Stomach smooth muscle (tissue), 2 donors: Measurements from ENCODE around the gene BMP3.

Experiments used
- H3K27ac ChIP-seq: one replicate; pipeline ENCODE4 v1.7.0; 2013; ENCODE audit warnings: mild to moderate bottlenecking, low read length, inconsistent platforms
- H3K27me3 ChIP-seq, 2 donors: one replicate each; pipeline ENCODE4 v1.7.0; 2013; ENCODE audit warnings: low read length in 2 of 2; ENCODE audit not compliant: insufficient read depth in 2 of 2, control insufficient read depth in 1 of 2
- H3K36me3 ChIP-seq, 2 donors: one replicate each; pipeline ENCODE4 v1.7.0; 2013; ENCODE audit warnings: low read length in 2 of 2; ENCODE audit not compliant: control insufficient read depth in 2 of 2, insufficient read depth in 2 of 2
- H3K4me1 ChIP-seq: one replicate; pipeline ENCODE4 v1.7.0; 2013; ENCODE audit warnings: low read length; ENCODE audit not compliant: control insufficient read depth, insufficient read depth
- H3K4me3 ChIP-seq, 2 donors: one replicate each; pipeline ENCODE4 v1.7.0; 2013; ENCODE audit warnings: low read length in 2 of 2
- H3K9ac ChIP-seq, 2 donors: one replicate each; pipeline ENCODE4 v1.7.0; 2013; ENCODE audit warnings: low read length in 2 of 2, mild to moderate bottlenecking in 1 of 2
- H3K9me3 ChIP-seq, 2 donors: one replicate each; pipeline ENCODE4 v1.7.0; 2013; ENCODE audit warnings: low read length in 2 of 2; ENCODE audit not compliant: control insufficient read depth in 2 of 2
- donor health status: healthy.
- donor health status: Pancreatic carcinoma.

Gene BMP3

DNA sequence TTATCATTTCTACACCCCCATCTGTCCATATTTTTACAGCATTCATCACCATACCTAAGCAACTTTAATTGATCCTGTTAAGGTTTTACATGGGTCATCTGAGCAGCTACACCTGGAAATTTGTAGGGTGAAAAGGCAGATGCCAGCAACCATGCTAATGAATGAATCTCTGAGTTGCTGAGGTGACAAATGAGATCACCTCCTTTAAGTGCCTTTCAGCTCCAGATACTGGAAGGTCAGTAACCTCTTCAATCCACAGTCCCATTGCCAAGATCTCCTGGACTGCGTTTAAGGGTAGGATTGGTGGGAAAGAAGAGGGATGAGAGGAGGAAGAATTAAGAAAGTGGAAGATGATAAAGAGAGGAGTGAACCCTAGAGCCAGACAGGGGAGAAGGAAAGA is 8.5 kb upstream of the BMP3 start:
- H3K9ac ChIP-seq, result no peak overlapping the region
- H3K27me3 ChIP-seq, result no peaks in the 10 kb centered on the region
- peaks cover 5% of the 10 kb centered on the region for H3K4me1 ChIP-seq
- H3K9me3 ChIP-seq, result no peaks in the 10 kb centered on the region
- H3K4me3 ChIP-seq, result peak overlapping the region in 1 of 2 donors; percentile 40
- no peaks in the 10 kb centered on the region for H3K36me3 ChIP-seq
- H3K27ac ChIP-seq, result no peak overlapping the region

DNA sequence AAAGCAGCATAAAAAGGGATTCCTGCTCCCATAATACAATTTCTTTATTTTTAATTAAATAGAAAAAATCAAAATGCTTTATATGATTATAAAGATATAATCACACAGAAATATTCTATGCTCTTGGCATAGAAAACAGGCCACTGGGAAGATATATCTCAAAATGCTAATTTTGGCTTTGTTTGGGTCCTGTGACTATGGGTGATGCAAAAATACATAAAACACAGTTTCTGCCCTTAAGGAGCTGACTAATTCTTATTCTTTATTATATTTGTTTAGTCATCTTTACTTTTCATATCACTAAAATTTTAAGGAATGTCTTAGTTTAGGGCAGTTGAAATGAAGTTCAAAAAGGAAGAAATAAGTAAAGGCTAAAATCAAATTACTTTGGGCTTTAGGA is 7.0 kb upstream of the BMP3 start:
- H3K4me3 ChIP-seq, result no peak overlapping the region
- no peaks in the 10 kb centered on the region for H3K27me3 ChIP-seq
- H3K9ac ChIP-seq, result no peak overlapping the region
- no peak overlapping the region for H3K27ac ChIP-seq
- H3K9me3 ChIP-seq, result no peaks in the 10 kb centered on the region
- peaks cover 5% of the 10 kb centered on the region for H3K4me1 ChIP-seq
- no peaks in the 10 kb centered on the region for H3K36me3 ChIP-seq

- Histone ChIP-seq H3K9me3 (no peaks in the 10 kb centered on the region), H3K9ac (peak overlapping the region; percentile 74 to 85), H3K36me3 (no peaks in the 10 kb centered on the region), H3K27ac (peak overlapping the region; percentile 87), H3K4me3 (peak overlapping the region; percentile 83 to 89), H3K4me1 (peaks cover 20% of the 10 kb centered on the region), H3K27me3 (no peaks in the 10 kb centered on the region)
Measured at GRCh38 chr4:81030981-81031791, 678 bp downstream of the BMP3 start.

DNA sequence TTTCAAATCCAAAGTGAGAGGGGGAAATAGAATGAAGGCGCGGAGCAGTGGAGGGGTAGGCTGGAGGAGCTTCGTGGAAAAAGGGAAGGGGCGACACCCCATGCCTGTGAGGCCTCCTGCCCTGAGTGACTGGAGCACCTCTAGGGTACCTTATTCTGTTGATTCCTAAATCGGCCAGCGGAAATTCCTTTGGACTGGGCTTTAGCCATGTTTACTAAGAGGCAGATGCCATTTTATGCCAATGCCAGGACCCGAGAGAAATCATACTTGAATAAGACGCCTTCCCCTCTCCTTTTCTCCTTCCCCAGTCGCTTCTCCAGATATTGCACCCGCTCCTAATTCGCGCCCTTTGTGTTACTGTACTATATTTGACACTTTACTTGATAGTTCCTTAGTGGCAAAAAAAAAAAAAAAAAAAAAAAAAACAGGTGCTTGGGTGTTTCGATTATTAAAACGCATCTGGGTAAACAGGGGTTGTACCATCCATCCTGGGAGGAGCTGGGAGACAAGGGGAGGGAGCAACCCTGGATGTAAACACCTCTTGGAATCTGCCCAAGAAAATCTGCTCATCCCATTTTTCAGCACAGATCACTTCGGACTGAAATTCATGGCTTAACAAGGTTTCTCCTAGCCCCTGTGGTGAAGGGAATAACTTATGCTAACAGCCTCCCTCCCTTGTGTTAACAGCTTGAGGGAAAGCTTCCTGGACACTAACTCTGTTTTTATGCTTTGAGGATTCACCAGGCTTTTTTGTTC is 1.5 kb downstream of the BMP3 start:
- no peaks in the 10 kb centered on the region for H3K9me3 ChIP-seq
- no peaks in the 10 kb centered on the region for H3K36me3 ChIP-seq
- peak overlapping the region; percentile 87 for H3K27ac ChIP-seq
- H3K27me3 ChIP-seq, result no peaks in the 10 kb centered on the region
- H3K4me3 ChIP-seq, result peak overlapping the region; percentile 83 to 89
- peak overlapping the region; percentile 74 to 85 for H3K9ac ChIP-seq
- H3K4me1 ChIP-seq, result peaks cover 20% of the 10 kb centered on the region

DNA sequence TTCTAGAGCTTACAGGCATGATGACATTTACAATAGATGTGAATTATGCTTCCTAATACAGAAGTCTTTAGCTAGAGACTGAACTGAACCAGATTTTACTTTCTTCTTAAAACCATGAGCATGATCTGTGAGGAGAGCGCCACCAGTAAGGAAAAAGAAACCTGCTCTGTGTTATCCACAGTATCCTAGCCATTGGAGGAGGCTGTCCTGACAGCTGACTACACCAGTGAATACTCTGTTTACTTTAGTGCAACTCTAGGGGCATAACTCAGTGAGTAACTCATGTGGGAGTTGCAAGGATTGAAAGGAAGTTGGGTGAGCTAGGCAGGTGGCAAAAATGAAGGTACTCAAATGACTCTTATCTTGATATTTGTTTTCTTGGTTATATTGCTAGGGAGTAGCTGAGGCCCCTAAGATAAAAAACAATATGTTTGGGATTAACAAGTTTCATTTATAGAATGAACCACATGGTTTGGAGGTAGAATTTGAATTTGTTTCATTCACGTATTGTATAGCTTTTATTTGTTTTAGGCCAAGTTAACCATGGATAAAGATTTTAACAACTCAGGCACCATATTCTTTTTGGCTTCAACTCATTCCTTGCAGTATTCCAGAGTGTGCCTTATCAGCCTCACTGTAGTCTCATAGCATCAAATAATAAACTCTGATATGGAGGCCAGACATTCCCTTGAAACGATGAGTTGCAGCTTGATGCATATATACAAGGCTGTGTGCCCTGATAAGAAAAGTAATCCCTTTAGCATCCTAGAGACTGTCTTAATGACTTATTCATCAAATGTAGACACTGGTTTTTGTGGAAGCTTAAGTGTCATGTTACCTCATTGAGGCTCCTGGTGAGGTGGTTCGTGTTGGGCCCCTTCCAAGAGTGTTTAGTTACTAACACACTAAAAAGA is 2.5 kb downstream of the BMP3 start:
- H3K9ac ChIP-seq, result peak overlapping the region; percentile 74 to 85
- no peaks in the 10 kb centered on the region for H3K9me3 ChIP-seq
- H3K36me3 ChIP-seq, result no peaks in the 10 kb centered on the region
- H3K27ac ChIP-seq, result peak overlapping the region; percentile 87
- no peaks in the 10 kb centered on the region for H3K27me3 ChIP-seq
- peaks cover 20% of the 10 kb centered on the region for H3K4me1 ChIP-seq
- H3K4me3 ChIP-seq, result peak overlapping the region; percentile 83 to 89

DNA sequence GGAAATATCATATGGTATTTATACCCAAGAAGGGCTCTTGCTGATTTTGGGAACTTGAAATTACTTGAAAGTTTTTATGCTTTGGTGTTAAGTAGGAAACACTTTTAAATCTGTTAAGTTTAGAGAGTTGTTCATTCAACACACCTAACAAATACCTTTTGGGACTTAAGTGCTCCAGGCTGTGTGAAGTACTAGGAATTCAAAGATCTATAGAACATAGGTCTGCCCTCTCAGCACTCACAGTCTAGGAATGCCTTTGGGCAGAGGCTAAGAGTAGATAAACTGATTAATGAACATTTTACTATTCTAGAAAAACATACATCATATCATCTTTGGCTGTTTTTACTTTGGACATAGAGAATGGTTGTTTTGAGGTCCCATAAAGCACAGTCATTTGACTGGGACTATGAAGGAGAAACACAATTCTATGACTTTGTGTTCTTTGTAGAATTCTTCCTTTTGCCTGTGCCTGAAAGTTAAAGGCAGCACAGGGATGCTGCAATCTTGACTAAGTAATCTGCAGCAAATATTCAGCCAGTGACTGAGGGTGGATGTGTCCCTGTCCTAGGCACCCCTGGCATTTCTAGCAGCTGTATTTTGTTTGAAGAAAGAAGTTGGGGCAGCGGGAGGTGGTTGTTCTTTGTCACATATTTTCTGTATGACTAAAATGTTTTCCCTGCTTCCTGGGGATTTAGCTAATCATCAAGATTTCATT is 8.3 kb downstream of the BMP3 start:
- Histone ChIP-seq H3K9me3 (no peaks in the 10 kb centered on the region), H3K9ac (no peak overlapping the region), H3K27ac (peak overlapping the region; percentile 4), H3K36me3 (no peaks in the 10 kb centered on the region), H3K27me3 (no peaks in the 10 kb centered on the region), H3K4me3 (peak overlapping the region in 1 of 2 donors; percentile 9), H3K4me1 (peaks cover 5% of the 10 kb centered on the region)

DNA sequence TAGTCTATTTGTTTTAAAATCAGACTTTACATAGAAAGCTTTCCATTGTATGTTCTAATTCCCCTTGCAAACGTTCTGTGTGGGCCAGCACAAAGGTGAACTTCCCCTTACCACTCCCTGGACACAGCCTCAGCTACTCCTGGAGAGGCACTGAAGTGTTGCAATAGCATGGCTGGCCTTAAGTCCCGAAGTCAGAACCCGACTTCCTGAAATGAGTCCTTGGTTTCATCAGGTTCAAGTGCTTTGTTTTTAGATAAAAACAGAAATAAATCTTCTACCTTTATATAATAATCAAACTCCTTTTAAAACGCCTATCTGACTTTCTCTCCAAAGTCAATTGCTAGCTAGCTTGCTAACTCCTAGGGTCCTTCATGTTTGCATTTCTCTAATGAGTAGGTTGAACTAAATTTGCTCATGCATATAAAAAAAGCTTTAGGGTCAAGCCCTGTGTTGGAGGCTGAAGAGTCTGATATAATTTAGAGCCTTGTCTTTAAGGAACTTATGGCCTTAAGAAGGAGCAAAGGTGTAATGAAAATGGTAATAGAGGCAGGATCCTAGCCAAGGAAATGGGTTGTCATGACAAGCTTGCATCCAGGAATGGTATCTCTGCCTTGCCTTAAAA is 9.0 kb downstream of the BMP3 start:
- Histone ChIP-seq H3K9me3 (no peaks in the 10 kb centered on the region), H3K4me3 (peak overlapping the region in 1 of 2 donors; percentile 20), H3K36me3 (no peaks in the 10 kb centered on the region), H3K9ac (no peak overlapping the region), H3K27me3 (no peaks in the 10 kb centered on the region), H3K4me1 (peaks cover 5% of the 10 kb centered on the region), H3K27ac (no peak overlapping the region)

- Histone ChIP-seq H3K9me3 (no peaks in the 10 kb centered on the region), H3K4me1 (peaks cover 5% of the 10 kb centered on the region), H3K36me3 (no peaks in the 10 kb centered on the region), H3K27me3 (no peaks in the 10 kb centered on the region), H3K4me3 (peak overlapping the region in 1 of 2 donors; percentile 20), H3K27ac (no peak overlapping the region), H3K9ac (peak overlapping the region in 1 of 2 donors; percentile 37)
Measured at GRCh38 chr4:81040012-81040659, 9.6 kb downstream of the BMP3 start.

DNA sequence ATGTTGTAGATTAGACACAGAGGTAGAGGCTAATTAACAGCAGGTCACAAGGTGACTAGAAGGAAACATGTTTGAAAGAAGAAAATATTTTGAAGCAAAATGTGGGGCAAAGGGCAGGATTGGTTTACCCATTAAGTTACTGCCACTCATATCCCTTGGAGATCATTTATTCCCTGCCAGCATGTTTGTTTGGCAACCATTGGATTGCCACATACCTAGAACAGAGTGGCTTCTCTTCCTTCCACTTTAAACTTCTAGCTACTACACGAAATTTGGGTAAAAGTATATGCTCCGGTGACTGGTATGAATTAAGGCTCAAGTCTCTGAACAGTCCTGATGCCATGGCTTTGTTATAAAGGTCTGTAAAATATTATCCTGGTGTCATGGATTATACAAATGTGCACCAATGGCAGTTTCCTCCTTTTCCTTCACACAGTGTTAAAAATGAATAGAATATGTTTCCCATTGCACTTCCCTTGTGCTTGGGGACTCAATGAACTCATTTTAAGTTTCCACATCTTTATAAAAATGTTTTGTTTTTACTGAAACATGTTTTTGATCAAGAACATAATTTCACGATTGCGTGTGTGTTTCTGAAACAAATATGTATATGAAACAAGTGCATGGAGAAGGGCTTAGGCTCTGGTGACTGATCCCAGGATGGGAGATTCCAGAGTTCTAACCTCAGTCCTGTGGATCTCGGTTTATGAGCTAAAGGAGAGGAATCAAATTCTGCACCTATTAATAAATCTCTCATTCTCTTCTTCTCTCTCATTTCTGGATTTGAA is 12.3 kb downstream of the BMP3 start:
- Histone ChIP-seq H3K9me3 (peaks cover 0 to 2% of the 10 kb centered on the region in 2 donors), H3K36me3 (peaks cover 9 to 13% of the 10 kb centered on the region in 2 donors), H3K27me3 (no peaks in the 10 kb centered on the region), H3K9ac (no peak overlapping the region), H3K27ac (no peak overlapping the region), H3K4me1 (peaks cover 10% of the 10 kb centered on the region), H3K4me3 (no peak overlapping the region)
